Glutamatergic neuron (in vitro differentiated cells): ENCODE data around the gene LARP1B. TPM values are rescaled to one million over a fixed set of nuclear protein-coding genes. Genes with fewer than 3 reads are reported as not detected.

Source experiments
- DNase-seq: peaks from one replicate; pipeline ENCODE4 v3.0.0; 2022
- H3K27ac Mint-ChIP-seq: one replicate; pipeline ENCODE4 v1.8.0; 2020; ENCODE audit warnings: mild to moderate bottlenecking, mixed read lengths, inconsistent platforms; ENCODE audit not compliant: unreplicated experiment
- H3K27me3 Mint-ChIP-seq: one replicate; pipeline ENCODE4 v1.8.0; 2020; ENCODE audit warnings: mild to moderate bottlenecking, moderate library complexity, mixed read lengths, inconsistent platforms; ENCODE audit not compliant: unreplicated experiment
- H3K36me3 Mint-ChIP-seq: one replicate; pipeline ENCODE4 v1.8.0; 2020; ENCODE audit warnings: mild to moderate bottlenecking, mixed read lengths, inconsistent platforms; ENCODE audit not compliant: unreplicated experiment
- H3K4me1 Mint-ChIP-seq: one replicate; pipeline ENCODE4 v1.8.0; 2020; ENCODE audit warnings: mild to moderate bottlenecking, low read depth, mixed read lengths, inconsistent platforms; ENCODE audit not compliant: unreplicated experiment
- H3K4me3 Mint-ChIP-seq: one replicate; pipeline ENCODE4 v1.8.0; 2020; ENCODE audit warnings: mild to moderate bottlenecking, mixed read lengths, inconsistent platforms; ENCODE audit not compliant: unreplicated experiment
- H3K9me3 Mint-ChIP-seq: one replicate; pipeline ENCODE4 v1.8.0; 2020; ENCODE audit warnings: mild to moderate bottlenecking, moderate library complexity, mixed read lengths, inconsistent platforms; ENCODE audit not compliant: unreplicated experiment
- total RNA-seq: library from RNA; stranded (reverse); fragmentation: NEBNext Ultra II Directional; extraction: Animal tissue kit (Norgen Biotek cat#: 25700); gene quantifications from one replicate; pipeline ENCODE4 v1.2.1, GENCODE V29; 2021; ENCODE audit not compliant: unreplicated experiment
- TF ChIP-seq, protein P1 (sequence below): fragments of 200-600 bp; sonication (generic); IDR thresholded peaks from one replicate; pipeline ENCODE4 v1.5.0; 2021; ENCODE audit not compliant: partially characterized antibody, unreplicated experiment

LARP1B gene
- total RNA-seq, 1 donor from 2014 or later, result 16.1 TPM

DNA sequence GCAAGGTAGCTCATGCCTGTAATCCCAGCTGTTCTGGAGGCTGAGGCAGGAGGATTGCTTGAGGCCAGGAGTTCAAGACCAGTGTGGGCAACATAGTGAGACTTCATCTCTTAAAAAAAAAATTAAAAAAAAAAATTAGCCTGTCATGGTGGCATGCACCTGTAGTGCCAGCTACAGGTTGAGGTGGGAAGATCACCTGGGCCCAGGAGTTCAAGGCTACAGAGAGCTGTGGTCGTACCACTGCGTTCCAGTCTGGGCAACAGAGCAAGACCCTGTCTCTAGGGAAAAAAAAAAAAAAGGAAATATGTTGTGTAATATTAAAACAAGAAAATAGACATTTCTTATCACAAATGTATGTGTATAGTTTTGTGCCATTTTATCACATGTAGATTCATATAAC, 97.8 kb downstream of the LARP1B start:
- TF ChIP-seq, protein P1, sequence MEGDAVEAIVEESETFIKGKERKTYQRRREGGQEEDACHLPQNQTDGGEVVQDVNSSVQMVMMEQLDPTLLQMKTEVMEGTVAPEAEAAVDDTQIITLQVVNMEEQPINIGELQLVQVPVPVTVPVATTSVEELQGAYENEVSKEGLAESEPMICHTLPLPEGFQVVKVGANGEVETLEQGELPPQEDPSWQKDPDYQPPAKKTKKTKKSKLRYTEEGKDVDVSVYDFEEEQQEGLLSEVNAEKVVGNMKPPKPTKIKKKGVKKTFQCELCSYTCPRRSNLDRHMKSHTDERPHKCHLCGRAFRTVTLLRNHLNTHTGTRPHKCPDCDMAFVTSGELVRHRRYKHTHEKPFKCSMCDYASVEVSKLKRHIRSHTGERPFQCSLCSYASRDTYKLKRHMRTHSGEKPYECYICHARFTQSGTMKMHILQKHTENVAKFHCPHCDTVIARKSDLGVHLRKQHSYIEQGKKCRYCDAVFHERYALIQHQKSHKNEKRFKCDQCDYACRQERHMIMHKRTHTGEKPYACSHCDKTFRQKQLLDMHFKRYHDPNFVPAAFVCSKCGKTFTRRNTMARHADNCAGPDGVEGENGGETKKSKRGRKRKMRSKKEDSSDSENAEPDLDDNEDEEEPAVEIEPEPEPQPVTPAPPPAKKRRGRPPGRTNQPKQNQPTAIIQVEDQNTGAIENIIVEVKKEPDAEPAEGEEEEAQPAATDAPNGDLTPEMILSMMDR, result no peak
- no peak for DNase-seq
- Mint-ChIP-seq H3K4me1 (no peaks in the 10 kb centered on the region), H3K36me3 (peaks cover 4% of the 10 kb centered on the region), H3K27ac (no peak overlapping the region), H3K4me3 (no peak overlapping the region), H3K27me3 (peaks cover 1% of the 10 kb centered on the region), H3K9me3 (peaks cover 2% of the 10 kb centered on the region)

DNA sequence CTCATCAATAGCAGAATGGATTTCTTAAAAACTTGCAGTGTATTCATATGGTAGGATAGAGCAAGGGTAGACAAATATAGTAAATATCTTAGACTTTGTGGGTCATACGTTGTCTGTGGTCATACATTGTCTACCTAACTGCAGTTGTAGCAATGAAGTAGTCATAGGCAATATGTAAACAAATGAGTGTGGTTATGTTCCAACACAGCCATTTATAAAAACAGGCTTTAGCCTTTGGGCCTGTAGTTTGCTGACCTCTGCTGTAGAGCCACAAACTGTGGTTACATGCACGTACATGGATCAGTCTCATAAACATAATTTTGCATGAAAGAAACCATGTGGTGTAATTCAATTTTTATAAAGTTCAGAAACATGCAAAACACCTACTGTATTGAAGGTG, 98.9 kb downstream of the LARP1B start:
- no peak overlapping the region for H3K4me3 Mint-ChIP-seq
- TF ChIP-seq, protein P1, result no peak

DNA sequence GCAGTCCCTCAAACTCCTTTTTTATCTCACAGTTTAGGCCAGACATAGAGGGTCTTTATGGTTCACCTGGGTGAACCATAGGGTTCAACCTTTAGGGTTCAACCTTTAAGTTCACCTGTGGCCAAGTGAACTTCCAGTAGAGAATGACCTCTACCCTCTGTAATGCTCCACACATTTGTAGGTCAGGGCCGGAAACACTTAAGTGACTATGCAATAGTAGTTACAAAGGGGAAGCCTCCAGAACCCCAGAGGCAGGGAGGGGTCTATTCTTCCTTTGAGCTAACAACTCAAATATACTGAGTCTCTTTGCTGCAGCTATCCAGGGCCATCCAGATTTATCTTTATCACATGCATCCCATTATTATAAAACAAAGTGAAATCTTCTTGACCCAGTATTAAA, 100.0 kb downstream of the LARP1B start:
- Mint-ChIP-seq H3K27me3 (no peaks in the 10 kb centered on the region), H3K27ac (no peak overlapping the region), H3K4me1 (no peaks in the 10 kb centered on the region), H3K9me3 (peaks cover 2% of the 10 kb centered on the region), H3K36me3 (no peaks in the 10 kb centered on the region), H3K4me3 (no peak overlapping the region)
- DNase-seq, result no peak
- TF ChIP-seq, protein P1, result no peak

More for the DNA sequence above, 98.9 kb downstream of the LARP1B start:
- peaks cover 2% of the 10 kb centered on the region for H3K9me3 Mint-ChIP-seq
- H3K36me3 Mint-ChIP-seq, result peaks cover 3% of the 10 kb centered on the region
- H3K27me3 Mint-ChIP-seq, result peaks cover 1% of the 10 kb centered on the region
- no peak for DNase-seq
- H3K4me1 Mint-ChIP-seq, result no peaks in the 10 kb centered on the region
- H3K27ac Mint-ChIP-seq, result no peak overlapping the region

DNA sequence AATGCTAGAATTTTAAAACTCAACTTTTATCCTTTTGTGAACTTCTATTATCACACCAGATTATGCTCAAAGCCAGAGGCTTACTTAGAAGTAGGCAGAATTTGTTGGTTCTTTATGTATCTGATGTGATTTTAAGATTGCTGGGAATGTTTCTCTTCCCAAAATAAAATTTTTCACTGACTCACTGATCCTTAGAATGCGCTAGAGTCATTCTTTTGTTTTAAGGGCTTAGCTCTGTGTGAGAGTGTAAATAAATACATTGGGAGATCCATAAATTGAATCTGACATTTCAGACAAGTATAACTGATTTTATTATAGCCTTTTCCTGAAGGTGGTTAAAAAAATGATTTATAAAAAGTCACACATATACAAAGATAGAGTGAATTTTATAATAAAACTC, 101.3 kb downstream of the LARP1B start:
- Mint-ChIP-seq H3K36me3 (no peaks in the 10 kb centered on the region), H3K9me3 (no peaks in the 10 kb centered on the region), H3K4me1 (no peaks in the 10 kb centered on the region), H3K4me3 (no peak overlapping the region), H3K27ac (no peak overlapping the region), H3K27me3 (no peaks in the 10 kb centered on the region)
- TF ChIP-seq, protein P1, result no peak
- no peak for DNase-seq

DNA sequence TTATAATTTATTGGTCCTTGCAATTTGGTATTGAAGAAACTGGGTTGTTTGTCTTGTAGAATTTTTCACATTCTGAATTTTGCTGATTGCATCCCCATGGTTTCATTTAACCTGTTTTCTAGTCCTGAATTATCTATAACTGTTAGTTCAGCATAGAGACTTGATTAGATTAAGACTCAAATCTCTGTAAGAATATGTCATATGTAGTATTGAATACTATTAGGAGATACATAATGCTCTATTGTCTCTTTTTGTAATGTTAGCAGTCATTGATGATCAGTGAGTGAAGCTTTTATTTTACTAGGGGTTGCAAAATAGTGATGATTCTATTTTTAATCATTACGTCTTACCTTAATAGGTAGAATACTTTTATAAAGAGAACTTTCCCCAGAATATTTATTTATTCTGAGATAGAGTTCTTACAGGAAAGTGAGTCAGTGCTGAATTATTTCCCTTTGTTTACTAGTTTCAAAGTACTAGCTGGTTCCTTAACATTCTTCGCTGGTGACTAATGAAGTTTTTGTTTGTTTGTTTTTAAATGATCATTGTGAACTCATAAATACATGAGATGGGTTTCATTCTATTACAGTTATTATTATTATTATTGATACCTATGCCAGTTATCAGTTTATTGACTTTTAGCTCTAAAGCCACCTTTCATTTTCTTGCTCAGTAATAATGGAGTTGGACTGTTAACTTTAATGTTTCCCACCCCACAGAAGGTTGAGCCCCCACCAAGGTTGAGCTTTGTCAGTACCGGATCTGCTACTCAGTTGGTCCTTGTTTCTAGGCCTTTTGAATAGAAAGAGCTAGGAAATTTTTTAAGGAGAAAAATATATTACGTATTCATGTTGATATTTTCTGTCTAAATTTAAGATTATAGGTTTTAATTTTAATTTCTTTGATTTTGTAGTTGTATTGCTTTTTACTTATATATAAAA, 102.3 kb downstream of the LARP1B start:
- Mint-ChIP-seq H3K27me3 (no peaks in the 10 kb centered on the region), H3K9me3 (no peaks in the 10 kb centered on the region), H3K4me1 (no peaks in the 10 kb centered on the region), H3K36me3 (no peaks in the 10 kb centered on the region), H3K27ac (no peak overlapping the region), H3K4me3 (no peak overlapping the region)
- DNase-seq, result no peak
- TF ChIP-seq, protein P1, result no peak
